Ovary (tissue), 3 donors: ENCODE data around the gene CACNA2D3.

ENCODE experiments used
- EP300 ChIP-seq: sonication (generic); formaldehyde crosslinking; IDR thresholded peaks from one replicate; pipeline ENCODE4 v1.6.1; 2017; ENCODE audit warnings: antibody characterized with exemption
- TF ChIP-seq, protein P1 (sequence below), 3 donors: fragments of 450-650 bp in 2 of 3; fragments of 200-600 bp in 1 of 3; IDR thresholded peaks; one replicate each; pipeline versions ENCODE4 v1.5.1 to v1.8.0; 2016 to 2022; ENCODE audit warnings: antibody characterized with exemption in 3 of 3, mild to moderate bottlenecking in 1 of 3
- donor health status: DM: no; HTN: no; CAD: no.

DNA sequence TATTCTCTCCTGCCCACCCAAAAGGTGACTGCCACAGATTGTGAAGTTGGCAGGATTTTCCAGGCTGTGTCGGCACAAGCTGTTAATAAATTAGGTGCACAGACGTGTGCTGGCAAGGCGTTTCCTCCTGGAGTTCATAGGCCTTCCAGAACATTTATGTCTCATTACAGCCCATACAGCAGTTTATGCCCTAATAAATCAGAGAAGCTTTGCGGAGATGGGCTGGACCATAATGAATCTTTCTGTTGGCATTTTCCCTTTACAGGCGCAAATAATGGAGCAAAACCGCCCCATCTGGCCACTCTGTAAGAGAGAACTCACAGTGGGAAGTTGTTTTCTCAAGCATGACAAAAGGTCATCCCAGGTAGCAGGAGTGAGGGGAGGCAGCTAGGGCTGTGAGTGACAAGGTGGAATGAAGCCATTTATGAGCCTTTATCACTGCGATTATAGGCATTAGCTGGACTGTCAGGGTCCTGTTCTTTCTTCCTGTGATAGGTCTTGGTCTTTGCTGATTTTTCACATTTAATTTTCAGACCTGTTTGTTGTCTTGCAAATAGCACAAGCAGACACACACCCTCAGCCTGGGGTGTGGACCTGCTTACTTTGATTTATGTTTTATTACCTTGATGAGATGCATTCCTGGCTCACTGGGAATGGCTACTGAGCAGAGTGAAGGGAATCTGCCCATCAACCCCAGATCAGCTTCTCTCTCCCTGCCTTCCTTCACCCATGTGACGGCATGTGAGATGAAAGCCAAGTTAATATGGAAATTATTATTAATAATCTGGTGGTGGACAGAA is 548.0 kb downstream of the CACNA2D3 start:
- TF ChIP-seq, protein P1, sequence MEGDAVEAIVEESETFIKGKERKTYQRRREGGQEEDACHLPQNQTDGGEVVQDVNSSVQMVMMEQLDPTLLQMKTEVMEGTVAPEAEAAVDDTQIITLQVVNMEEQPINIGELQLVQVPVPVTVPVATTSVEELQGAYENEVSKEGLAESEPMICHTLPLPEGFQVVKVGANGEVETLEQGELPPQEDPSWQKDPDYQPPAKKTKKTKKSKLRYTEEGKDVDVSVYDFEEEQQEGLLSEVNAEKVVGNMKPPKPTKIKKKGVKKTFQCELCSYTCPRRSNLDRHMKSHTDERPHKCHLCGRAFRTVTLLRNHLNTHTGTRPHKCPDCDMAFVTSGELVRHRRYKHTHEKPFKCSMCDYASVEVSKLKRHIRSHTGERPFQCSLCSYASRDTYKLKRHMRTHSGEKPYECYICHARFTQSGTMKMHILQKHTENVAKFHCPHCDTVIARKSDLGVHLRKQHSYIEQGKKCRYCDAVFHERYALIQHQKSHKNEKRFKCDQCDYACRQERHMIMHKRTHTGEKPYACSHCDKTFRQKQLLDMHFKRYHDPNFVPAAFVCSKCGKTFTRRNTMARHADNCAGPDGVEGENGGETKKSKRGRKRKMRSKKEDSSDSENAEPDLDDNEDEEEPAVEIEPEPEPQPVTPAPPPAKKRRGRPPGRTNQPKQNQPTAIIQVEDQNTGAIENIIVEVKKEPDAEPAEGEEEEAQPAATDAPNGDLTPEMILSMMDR (IDR thresholded peaks at IDR 0.05): no peak
- no peak for TF ChIP-seq EP300
